GM18867 (cell line): ENCODE data around the gene HAO1.
A peak's percentile ranks its signal among the peaks of the same experiment; 100 is the strongest.

Experiments
- ATAC-seq: cut with Tn5 transposase; IDR thresholded peaks from one replicate; pipeline ENCODE4 v1.9.1; 2021; ENCODE audit warnings: mild to moderate bottlenecking, moderate library complexity; ENCODE audit not compliant: unreplicated experiment

The HAO1 gene

DNA sequence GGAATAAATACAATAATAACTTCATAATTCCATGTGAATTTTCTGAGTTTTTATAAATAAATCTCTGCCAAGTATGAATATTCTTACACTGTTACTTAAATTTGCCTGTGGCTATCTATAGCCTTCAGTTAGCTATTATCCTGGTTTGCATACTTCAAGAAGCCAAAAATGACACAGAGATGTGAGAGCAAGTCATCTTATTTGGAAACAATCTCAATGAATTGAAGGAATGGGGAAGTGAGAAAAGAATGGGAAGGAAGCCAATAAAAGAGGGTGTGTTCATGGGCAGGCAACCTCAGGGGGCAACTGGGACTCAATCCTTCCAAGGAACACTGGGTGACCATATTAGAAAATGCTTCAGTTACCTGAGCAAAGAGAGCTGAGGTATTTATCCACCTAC lies 9.9 kb downstream of the HAO1 start:
- ATAC-seq = no peak

DNA sequence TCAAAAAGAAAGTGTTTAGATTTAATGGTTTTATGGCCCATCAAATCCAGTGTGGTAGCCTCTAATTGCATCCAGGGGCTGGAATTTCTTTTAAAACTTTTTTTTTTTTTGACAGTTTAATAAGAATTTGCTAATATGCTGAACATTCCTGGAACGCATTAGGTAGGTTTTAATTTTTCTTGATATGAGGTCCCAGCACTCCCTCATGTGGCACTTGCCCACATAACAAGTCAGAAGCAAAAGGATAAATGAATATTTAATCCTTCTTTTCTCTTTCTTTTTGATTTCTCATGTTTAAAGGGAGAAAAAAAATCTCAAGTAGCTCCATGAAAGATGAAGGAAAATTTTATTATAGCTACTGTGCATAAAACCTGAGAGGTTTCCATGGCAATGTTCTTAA lies 13.5 kb downstream of the HAO1 start:
- ATAC-seq = no peak

DNA sequence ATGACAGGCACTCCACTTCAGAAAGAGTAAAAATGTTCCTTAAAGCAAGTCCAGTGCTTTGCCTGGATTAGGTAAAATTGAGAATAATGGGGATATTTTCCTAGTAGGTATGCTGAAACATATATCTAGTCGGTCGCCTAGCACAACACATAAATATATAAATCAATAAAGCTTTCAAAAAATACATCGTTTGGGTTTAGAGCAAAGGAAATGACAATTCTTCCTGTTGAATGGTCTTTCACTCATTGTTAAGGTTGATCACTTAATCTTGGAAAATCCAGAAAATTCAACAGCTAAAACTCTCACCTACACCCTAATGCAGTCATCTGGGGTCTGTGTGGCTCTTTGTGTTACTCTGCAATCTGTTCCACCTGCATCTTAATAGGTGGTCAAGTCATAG lies 13.9 kb downstream of the HAO1 start:
- ATAC-seq = no peak

DNA sequence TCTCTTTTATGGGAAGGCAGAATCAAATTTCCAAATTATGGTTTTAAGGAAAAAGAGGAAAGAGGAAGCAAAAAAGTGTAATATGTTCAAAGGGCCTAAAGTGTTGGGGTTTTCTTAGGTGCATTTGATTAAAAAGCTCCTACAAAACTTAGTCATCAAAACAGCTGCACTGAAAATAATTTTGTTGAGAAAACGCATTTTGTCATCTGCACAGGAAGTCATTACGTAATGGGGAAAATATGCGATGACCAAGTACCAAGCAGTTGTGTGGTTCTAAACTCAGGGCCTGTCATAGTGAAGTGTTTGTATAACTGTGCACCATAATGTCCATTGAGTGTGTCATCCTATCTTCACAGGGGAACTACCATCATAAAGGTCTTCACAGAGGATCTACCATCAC lies 15.6 kb downstream of the HAO1 start:
- peak; percentile 56 for ATAC-seq

DNA sequence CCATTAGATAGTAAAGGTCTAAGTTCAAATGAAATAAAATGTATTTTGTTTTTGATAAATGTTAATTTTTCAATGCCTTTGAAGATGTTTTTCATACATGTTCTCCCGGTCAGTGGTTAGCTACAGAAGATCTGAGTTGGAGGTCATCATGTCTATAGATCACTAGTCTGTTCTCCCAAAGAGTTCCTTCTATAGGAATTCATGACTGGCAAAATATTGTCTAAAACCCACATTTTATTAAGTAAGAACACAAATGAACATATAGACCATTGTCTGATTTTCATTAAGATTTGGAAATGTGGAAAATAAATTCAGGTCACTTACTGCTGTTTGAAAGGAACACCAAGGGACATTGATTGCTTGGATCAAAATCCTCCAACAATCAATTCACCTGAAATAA lies 23.6 kb downstream of the HAO1 start:
- no peak for ATAC-seq

DNA sequence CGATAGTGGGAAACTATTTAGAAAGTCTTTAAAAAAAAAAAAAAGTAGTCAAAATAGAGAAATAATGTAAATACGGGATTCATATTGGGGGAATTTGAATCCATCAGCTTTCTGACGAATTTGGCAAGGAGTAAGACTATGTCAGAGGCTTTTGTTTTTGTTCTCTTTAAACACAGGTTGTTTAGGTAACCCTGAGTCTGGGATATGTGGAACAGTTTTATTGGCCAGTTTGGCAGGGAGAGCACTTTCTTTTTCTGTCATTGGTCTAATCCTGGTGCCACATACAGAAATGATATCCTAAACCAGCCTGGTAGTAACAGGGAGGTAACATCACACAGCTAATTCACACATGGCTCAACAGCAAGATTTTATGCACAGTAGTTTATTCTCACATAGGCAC lies 27.7 kb downstream of the HAO1 start:
- ATAC-seq = no peak

DNA sequence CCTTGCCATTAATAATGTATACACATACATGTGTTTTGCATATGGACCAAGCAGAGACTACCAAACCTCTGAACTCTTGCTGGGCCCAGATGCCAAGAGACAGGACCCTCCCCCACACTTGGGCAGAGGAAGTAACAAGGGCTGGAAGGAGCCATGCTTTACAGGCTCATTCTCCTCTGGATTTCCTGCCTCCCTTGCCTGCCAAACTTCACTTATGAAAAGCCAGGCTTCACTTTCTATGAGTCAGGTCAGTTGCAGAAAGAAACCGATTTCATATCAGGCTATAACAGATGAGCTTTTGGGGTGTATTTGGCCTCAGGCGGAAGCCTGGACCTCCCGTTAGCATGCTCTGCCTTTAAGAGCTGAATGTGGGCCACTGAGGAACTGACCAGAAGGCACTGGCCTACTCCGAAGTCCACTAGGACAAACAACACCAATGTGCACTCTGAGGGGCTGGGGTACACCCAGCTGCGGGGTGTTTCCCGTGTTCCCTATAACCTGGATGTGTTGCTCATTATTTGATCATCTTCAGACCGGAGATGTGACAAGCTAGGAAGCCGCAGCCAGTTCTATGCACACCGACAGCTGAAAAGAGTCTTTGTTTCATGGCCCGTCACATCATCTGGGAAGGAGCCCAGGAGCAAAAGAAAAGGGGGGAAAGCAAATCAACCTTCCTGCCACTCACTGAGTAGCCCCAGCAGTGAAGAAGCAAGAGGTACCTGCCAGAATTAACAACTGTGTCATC lies 28.5 kb downstream of the HAO1 start:
- ATAC-seq = no peak

DNA sequence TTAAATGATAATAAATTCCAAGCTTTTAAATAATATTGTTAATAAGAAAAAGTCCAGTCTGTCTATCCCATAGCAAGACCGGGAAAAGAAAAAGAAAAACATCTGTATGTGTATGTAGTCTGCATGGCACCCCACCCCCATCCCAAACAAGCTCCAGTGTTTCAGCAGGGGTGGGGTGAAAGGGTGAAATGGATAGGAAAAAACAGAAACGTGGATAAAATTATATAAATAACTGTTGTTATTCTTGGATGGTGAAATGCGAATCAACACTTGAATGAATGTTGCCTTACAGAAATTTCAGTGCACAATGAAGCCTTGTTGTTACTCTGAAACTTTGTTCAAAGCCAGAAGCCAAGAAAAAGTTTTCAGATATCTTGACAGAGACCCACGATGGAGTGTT lies 31.4 kb downstream of the HAO1 start:
- ATAC-seq = no peak

DNA sequence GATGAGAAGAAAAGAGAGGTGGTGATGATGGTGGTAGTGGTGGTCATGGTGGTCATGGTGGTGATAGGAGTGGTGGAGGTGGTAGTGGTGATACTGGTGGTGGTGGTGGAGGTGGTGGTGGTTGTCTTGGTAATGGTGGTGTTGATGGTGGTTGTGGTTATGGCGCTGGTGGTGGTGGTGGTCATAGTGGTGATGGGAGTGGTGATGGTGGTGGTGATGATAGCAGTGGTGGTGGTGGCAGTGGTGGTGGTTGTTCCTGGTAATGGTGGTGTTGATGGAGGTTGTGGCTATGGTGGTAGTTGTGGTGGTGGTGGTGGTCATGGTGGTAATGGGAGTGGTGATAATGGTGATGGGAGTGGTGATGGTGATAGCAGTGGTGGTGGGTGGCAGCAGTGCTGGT lies 36.8 kb downstream of the HAO1 start:
- no peak for ATAC-seq

DNA sequence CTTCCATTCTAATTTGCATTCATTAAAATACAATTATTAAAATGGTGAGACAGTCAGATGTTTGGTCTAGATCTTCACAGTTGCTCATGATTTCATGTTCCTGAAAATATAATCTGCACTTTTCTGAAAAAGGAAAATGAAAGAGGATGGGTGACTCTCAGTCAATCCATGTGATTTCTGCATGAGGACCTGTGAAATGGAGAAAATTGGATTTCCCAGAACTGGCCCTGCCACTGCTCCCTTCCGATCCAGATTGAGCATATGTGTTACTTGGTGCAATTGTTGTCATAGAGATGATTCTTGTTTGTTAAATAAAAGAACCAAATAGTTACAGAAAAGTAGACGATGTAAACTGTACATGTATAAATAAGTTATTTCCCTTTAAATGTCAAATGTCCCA lies 37.4 kb downstream of the HAO1 start:
- ATAC-seq = no peak

DNA sequence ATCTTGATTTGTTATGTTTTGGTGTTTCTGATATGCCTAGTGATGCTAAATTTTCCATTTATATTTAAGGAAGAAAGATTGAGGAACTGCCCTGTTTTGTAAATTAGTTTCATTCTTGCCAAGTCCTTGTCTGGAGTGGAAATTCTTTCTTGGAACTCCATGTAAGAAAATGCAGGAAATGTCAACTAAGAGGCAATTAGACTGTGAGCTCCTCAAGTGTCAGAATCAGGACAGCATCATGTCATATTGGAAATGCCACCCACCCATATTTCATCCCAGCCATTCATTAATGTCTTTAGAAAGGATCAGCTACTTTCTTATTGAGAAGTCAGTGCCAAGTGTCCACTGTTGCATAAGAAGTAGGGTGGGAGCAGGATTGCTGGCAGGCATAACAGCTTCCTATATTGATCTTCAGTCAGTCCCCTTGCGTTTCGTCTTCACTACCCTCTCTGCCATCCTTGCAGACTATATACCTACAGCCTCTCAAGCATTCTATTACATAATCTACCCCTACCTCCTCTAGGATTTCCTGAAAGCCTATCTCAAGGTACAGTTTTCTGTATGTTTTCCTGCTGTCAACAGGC lies 42.4 kb downstream of the HAO1 start:
- ATAC-seq = no peak

DNA sequence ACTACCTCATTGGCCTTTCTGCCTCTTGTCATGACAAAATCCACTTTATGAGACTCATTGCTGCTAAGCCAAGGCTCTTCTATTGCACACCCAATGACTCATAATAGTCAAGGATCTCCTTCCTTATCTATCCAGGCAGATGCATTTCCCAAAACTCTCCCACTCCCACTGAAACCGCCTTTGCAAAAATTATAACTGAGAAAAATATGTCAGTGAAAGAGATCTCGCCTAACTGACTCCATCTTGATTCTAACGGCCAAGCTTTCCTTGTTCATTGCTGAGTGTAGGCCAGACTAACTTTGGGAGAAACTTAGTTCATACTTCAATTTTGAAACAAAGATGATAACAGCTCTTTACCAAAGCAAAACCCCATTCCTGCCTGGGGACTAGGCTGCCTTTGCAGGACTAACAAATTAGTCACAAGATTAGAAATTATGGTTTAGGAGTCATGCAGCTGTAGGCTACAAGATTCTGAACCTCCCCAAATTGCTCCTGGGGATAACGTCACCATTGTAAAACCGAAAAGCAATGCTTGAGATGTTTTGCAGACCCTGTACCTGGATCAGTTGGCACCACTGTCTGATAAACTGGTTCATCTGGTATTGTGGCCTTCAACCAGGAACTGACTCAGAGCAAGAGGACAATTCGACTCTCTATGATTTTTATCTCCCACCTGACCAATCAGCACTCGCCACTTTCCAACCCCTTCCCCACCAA lies 47.1 kb downstream of the HAO1 start:
- no peak for ATAC-seq

DNA sequence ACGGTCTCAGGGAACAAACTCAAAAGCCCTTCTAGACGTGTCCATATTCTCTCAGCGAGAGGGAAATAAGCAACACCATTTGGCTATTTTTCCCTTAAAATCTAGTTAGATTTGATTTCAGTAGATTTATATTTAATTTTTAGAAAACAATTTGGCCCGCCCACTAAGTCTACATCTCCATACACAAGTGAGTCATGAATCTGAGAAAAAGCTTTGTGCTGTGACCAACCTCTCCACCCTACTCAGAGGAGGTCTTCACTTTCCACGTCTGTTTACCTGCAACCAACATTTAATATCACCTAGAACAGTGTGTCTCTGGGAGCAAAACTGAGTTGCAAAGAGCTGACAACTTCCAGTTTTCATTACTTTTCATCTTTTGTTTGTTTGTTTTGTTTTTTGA lies 48.6 kb downstream of the HAO1 start:
- no peak for ATAC-seq

DNA sequence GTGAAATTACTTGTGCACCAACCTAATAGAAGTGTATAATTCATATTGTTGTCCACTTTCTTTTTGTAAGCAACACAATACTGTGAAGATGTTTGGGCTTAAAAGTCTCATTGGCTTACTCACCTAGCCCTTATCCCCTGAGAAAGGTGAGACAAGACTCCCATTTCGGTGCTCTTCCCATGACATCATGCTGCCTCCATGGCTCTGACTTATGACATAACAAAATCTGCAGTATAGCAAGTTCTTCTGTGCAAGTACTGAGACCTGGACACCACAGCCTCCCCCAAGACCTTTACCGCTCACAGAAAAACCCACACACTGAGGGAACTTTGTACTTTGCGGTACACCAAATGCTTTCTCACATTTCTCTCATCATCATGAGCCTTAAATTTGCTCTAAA lies 50.5 kb downstream of the HAO1 start:
- ATAC-seq = no peak

DNA sequence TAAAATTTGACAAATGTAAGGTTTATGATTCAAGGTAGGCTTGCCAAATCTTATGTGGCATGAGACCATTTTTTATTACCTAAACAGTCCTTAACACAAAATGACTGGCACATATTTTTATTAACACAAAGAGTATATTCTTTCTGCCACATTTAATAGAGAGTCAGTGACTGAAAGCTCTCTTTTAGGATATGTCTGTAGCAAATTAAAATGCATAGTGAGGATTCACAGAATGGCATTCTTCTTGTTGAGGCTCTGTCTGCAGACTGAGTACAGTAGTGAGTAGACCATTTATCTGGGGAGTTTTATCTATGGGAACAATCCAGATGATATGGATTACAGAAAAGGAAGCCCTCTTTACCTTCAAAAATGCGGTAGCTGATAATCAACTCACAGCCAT lies 56.5 kb downstream of the HAO1 start:
- ATAC-seq = no peak

DNA sequence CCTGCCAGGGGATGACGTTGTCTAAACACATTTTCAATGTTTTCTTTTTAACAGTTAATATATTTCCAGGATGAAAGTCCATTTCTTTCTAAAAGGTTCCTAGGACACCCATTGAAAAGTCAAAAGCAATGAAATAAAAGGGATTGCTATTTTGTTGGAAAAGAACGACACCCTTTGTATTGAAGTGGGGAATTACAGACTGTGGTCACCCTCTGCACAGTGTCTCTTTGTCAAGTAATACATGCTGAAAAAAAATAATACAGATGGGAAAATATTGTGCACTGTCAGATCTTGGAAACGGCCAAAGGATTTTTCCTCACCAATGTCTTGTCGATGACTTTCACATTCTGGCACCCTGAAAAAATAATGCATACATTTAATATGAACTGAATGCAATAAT lies 56.9 kb downstream of the HAO1 start:
- no peak for ATAC-seq

DNA sequence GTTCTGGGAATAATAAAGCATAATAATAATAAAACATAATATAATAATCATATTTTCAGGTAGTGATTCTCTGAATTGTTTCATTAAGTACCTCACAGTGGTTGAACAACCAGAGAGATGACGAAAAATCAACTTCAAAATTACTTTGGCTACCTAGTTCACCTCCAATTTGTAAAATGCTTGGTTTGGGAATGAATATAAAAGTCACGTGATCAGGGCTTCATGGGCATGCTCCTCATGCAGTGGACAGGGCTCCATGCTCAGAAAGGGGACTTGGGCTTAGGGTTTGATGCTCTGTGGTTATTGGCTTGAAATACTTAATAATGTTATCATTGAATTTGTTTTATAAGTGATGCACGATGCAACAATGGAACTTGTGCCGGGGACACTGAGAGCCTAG lies 58.2 kb downstream of the HAO1 start:
- no peak for ATAC-seq

DNA sequence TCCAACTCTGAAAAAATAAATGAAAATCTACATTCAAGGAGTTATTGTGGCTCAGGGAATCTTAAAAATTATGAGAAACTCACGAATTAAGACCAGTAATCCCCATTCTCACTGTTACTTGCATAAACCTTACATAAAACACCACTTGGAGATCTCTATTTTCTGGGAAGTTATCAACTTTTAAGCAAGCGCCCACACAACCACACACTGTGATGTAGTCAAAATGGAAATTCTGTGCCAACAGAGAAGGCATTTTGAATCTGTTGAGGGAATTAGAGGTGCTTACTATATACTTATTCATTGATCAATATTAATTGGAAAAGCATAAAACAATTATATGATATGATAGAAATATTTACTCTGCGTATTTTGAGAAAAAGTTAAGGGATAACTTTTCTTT lies 58.7 kb downstream of the HAO1 start:
- ATAC-seq = no peak

DNA sequence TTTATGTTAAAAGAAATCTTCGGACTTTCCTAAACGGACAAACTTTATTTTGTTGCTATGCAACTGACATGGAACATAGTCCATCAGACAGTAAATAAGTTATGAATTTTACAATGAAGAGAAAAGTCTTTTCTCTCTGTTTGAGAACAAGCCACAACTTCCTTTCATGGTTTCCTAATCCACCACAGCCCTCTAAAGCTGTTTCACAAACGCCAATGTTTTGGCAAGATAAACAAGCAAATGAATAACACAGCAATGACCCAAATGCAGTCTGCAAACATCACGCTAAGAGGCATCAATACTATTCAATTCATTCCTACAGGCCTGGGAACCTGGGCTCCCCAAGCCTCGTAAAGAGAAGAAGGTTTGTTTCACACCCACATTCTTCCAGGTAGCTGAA lies 60.4 kb downstream of the HAO1 start:
- peak; percentile 53 for ATAC-seq

DNA sequence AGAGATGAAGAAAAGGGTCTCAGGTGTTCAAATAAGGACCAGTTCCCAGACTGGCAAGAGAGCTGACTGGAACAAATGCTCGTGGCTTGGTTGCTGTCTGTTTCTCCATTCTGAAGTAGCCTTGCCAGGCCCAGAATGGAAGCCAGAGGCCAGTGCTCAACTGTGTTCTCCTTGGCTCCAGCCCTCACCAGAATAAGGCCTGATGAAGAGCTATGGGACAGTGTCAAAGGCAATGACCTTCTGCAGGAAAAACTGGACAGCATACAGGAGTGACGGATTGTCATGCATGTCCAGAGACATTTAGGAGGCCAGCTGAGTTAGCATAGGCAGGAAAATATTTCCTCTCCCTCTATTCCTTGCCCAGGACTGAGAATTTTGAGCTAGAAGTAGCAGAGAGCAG lies 72.2 kb downstream of the HAO1 start:
- ATAC-seq = no peak

DNA sequence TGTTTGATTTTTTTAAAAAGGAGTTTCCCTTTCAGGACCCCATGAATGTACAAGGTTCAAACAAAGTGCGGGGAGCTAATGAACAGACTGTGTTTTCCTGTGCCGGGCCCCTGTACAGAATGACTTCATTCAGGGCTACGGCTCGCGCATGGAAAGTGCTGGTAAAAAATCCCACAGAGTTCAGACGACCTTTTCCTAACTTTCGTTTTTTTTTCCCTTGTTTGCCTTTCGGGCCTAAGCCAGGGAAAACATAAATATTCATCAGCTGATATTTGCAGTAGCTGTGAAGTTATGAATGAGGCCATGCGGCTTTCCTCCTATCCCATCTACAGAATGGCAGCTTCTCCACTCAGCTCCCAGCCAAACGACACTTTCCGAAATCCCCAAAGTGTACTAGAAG lies 74.0 kb downstream of the HAO1 start:
- ATAC-seq = no peak

DNA sequence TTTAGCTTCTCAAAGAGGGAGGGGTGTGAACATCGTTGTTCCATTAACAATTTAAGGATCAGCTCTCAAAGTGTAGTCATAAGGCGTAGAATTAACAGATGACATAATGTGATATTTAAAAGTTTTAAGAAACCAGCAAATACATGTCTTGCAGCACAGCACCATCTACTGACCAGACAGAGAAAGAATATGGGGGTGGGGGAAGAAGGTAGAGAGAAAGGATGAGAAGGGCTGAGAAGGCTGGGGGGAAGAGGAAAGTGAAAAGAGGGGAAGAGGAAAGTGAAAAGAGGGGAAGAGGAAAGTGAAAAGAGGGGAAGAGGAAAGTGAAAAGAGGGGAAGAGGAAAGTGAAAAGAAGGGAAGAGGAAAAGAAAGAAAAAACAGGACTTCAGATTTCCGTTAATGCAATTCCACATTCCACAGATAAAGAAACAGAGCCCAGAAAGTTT lies 80.9 kb downstream of the HAO1 start:
- peak; percentile 86 for ATAC-seq
